GM13976 (cell line): ENCODE measurements around the gene PDE9A.

Experiments
- DNase-seq: peaks from one replicate; pipeline ENCODE4 v3.0.0; 2012; ENCODE audit warnings: low spot score
- CTCF ChIP-seq: IDR thresholded peaks from 2 replicates; pipeline ENCODE4 v1.5.1; 2012; ENCODE audit warnings: borderline replicate concordance, mild to moderate bottlenecking; ENCODE audit not compliant: insufficient read depth; ENCODE audit errors: extremely low read depth, missing control alignments, control extremely low read depth
- in situ Hi-C: fragments of 300-500 bp; cut with MboI; formaldehyde crosslinking; loops from one replicate; pipeline ENCODE4 v1.12.0; 2022; ENCODE audit warnings: low sequenced_read_pairs, mixed read lengths, inconsistent platforms; ENCODE audit not compliant: unreplicated experiment

The PDE9A gene

GRCh38 chr21:42657676-42658319 is 4.4 kb downstream of the PDE9A start:
- no peak for DNase-seq
- in situ Hi-C loops: no loop called here
- no peak for TF ChIP-seq CTCF

- in situ Hi-C loops: no loop called here
- no peak for DNase-seq
- no peak for TF ChIP-seq CTCF
Observed at GRCh38 chr21:42658320-42659105, 5.1 kb downstream of the PDE9A start.

- TF ChIP-seq CTCF: no peak
- no peak for DNase-seq
- in situ Hi-C loops: no loop called here
Observed at GRCh38 chr21:42659416-42660117, 6.1 kb downstream of the PDE9A start.

- TF ChIP-seq CTCF: no peak
Observed at GRCh38 chr21:42660118-42660470, 6.7 kb downstream of the PDE9A start.

GRCh38 chr21:42661688-42662429 is 8.4 kb downstream of the PDE9A start:
- TF ChIP-seq CTCF: no peak
- DNase-seq: no peak
- in situ Hi-C loops: no loop called here

More at GRCh38 chr21:42660118-42660470, 6.7 kb downstream of the PDE9A start:
- in situ Hi-C loops: no loop called here
- DNase-seq: no peak
